Stimulated activated CD4-positive, alpha-beta T cell treated with anti-CD3 and anti-CD28 coated beads, Interleukin-15, amount 100 ng/mL, for 48 hours (primary cell): ENCODE data around the gene CLDN9.
A peak's percentile ranks its signal among the peaks of the same experiment; 100 is the strongest.

Experiments used
- DNase-seq, 2 donors: peaks; one replicate each; pipeline ENCODE4 v3.0.0-alpha.2; 2020; ENCODE audit warnings: low read depth in 2 of 2

CLDN9 gene

GRCh38 chr16:2992383-2993081 is 20.2 kb upstream of the CLDN9 start:
- DNase-seq = no peak

- DNase-seq = no peak
Observed at GRCh38 chr16:2996298-2996697, 16.4 kb upstream of the CLDN9 start.

- no peak for DNase-seq
Observed at GRCh38 chr16:2999929-3000328, 12.8 kb upstream of the CLDN9 start.

GRCh38 chr16:3000540-3000939 is 12.2 kb upstream of the CLDN9 start:
- DNase-seq = no peak

- DNase-seq = no peak
Observed at GRCh38 chr16:3001316-3001715, 11.4 kb upstream of the CLDN9 start.

- peak; percentile 95 to 97 for DNase-seq
Observed at GRCh38 chr16:3003582-3004270, 9.0 kb upstream of the CLDN9 start.

- DNase-seq = no peak
Observed at GRCh38 chr16:3004319-3004718, 8.4 kb upstream of the CLDN9 start.

- no peak for DNase-seq
Observed at GRCh38 chr16:3004781-3005284, 7.9 kb upstream of the CLDN9 start.

GRCh38 chr16:3007059-3007956 is 5.4 kb upstream of the CLDN9 start:
- DNase-seq = no peak

- no peak for DNase-seq
Observed at GRCh38 chr16:3007957-3008689, 4.6 kb upstream of the CLDN9 start.

GRCh38 chr16:3008690-3009037 is 4.1 kb upstream of the CLDN9 start:
- no peak for DNase-seq

- DNase-seq = no peak
Observed at GRCh38 chr16:3009568-3010390, 2.9 kb upstream of the CLDN9 start.

GRCh38 chr16:3010510-3010909 is 2.2 kb upstream of the CLDN9 start:
- DNase-seq = no peak

- DNase-seq = no peak
Observed at GRCh38 chr16:3012246-3012645, 477 bp upstream of the CLDN9 start.

GRCh38 chr16:3013491-3013951 is 798 bp downstream of the CLDN9 start:
- no peak for DNase-seq

- no peak for DNase-seq
Observed at GRCh38 chr16:3013998-3014690, 1.4 kb downstream of the CLDN9 start.

GRCh38 chr16:3014971-3015370 is 2.2 kb downstream of the CLDN9 start:
- DNase-seq = no peak

GRCh38 chr16:3015865-3016521 is 3.3 kb downstream of the CLDN9 start:
- DNase-seq = no peak

GRCh38 chr16:3017344-3017743 is 4.6 kb downstream of the CLDN9 start:
- no peak for DNase-seq
